HG02885 (cell line): ENCODE measurements around the gene ABCG2.
"Not testable (repeated sequence)": the region's sequence is repeated elsewhere in the genome, so short reads cannot be mapped to it uniquely, and the experiment has no call there.

Experiments used
- ATAC-seq: cut with Tn5 transposase; IDR thresholded peaks from one replicate; pipeline ENCODE4 v1.9.1; 2021; ENCODE audit warnings: mild to moderate bottlenecking; ENCODE audit not compliant: unreplicated experiment, poor library complexity

Gene ABCG2

GRCh38 chr4:88169298-88169697 lies 10.9 kb upstream of the ABCG2 start:
- ATAC-seq = no peak

GRCh38 chr4:88166608-88167007 lies 8.2 kb upstream of the ABCG2 start:
- no peak for ATAC-seq

GRCh38 chr4:88163336-88163735 lies 4.9 kb upstream of the ABCG2 start:
- no peak for ATAC-seq

GRCh38 chr4:88162626-88163025 lies 4.2 kb upstream of the ABCG2 start:
- no peak for ATAC-seq

GRCh38 chr4:88159229-88159725 lies 838 bp upstream of the ABCG2 start:
- peak; percentile 56 for ATAC-seq

GRCh38 chr4:88158038-88158488 lies 376 bp downstream of the ABCG2 start:
- peak; percentile 62 for ATAC-seq

- not testable (repeated sequence) for ATAC-seq
Observed at GRCh38 chr4:88152331-88152730, 6.1 kb downstream of the ABCG2 start.

GRCh38 chr4:88148560-88148959 lies 9.9 kb downstream of the ABCG2 start:
- no peak for ATAC-seq

- ATAC-seq = no peak
Observed at GRCh38 chr4:88147799-88148217, 10.6 kb downstream of the ABCG2 start.

- no peak for ATAC-seq
Observed at GRCh38 chr4:88146891-88147290, 11.5 kb downstream of the ABCG2 start.

GRCh38 chr4:88144866-88145300 lies 13.6 kb downstream of the ABCG2 start:
- ATAC-seq = no peak

GRCh38 chr4:88144048-88144447 lies 14.4 kb downstream of the ABCG2 start:
- no peak for ATAC-seq

GRCh38 chr4:88143504-88143903 lies 14.9 kb downstream of the ABCG2 start:
- no peak for ATAC-seq

- no peak for ATAC-seq
Observed at GRCh38 chr4:88138561-88138960, 19.9 kb downstream of the ABCG2 start.

GRCh38 chr4:88137112-88137511 lies 21.3 kb downstream of the ABCG2 start:
- no peak for ATAC-seq

- no peak for ATAC-seq
Observed at GRCh38 chr4:88136249-88136648, 22.2 kb downstream of the ABCG2 start.

- ATAC-seq = no peak
Observed at GRCh38 chr4:88135356-88135663, 23.1 kb downstream of the ABCG2 start.

GRCh38 chr4:88134536-88135355 lies 23.7 kb downstream of the ABCG2 start:
- ATAC-seq = no peak

GRCh38 chr4:88134111-88134510 lies 24.3 kb downstream of the ABCG2 start:
- no peak for ATAC-seq

GRCh38 chr4:88130544-88131305 lies 27.7 kb downstream of the ABCG2 start:
- ATAC-seq = no peak

- ATAC-seq = no peak
Observed at GRCh38 chr4:88130003-88130402, 28.4 kb downstream of the ABCG2 start.
